ENCODE measurements around the gene COLEC12. TPM values are rescaled to one million over a fixed set of nuclear protein-coding genes. Genes with fewer than 3 reads are reported as not detected.
A peak's percentile ranks its signal among the peaks of the same experiment; 100 is the strongest.
"Not testable (repeated sequence)": the region's sequence is repeated elsewhere in the genome, so short reads cannot be mapped to it uniquely, and the experiment has no call there.

The COLEC12 gene
- total and polyA plus RNA-seq, 8 donors, result 32.9 to 124 (median 103) TPM

- no peak overlapping the region for H3K27ac ChIP-seq
- DNase-seq, result no peak
- H3K9me3 ChIP-seq, result peaks cover 0 to 7% of the 10 kb centered on the region in 2 donors
- no peaks in the 10 kb centered on the region for H3K36me3 ChIP-seq
- no peak for ATAC-seq
- intact Hi-C loops (cut with DNase I), result no loop called here
- H3K27me3 ChIP-seq, result no peaks in the 10 kb centered on the region
- peaks cover 0 to 10% of the 10 kb centered on the region in 2 donors for H3K4me1 ChIP-seq
- TF ChIP-seq, protein P1, sequence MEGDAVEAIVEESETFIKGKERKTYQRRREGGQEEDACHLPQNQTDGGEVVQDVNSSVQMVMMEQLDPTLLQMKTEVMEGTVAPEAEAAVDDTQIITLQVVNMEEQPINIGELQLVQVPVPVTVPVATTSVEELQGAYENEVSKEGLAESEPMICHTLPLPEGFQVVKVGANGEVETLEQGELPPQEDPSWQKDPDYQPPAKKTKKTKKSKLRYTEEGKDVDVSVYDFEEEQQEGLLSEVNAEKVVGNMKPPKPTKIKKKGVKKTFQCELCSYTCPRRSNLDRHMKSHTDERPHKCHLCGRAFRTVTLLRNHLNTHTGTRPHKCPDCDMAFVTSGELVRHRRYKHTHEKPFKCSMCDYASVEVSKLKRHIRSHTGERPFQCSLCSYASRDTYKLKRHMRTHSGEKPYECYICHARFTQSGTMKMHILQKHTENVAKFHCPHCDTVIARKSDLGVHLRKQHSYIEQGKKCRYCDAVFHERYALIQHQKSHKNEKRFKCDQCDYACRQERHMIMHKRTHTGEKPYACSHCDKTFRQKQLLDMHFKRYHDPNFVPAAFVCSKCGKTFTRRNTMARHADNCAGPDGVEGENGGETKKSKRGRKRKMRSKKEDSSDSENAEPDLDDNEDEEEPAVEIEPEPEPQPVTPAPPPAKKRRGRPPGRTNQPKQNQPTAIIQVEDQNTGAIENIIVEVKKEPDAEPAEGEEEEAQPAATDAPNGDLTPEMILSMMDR (IDR thresholded peaks at IDR 0.05), result no peak
- no peak overlapping the region for H3K4me3 ChIP-seq
Observed at GRCh38 chr18:407626-408224, 92.8 kb downstream of the COLEC12 start.

GRCh38 chr18:407191-407590, 93.3 kb downstream of the COLEC12 start:
- Histone ChIP-seq H3K4me3 (no peak overlapping the region), H3K4me1 (peaks cover 0 to 10% of the 10 kb centered on the region in 2 donors), H3K36me3 (no peaks in the 10 kb centered on the region), H3K27me3 (no peaks in the 10 kb centered on the region), H3K9me3 (peaks cover 0 to 7% of the 10 kb centered on the region in 2 donors), H3K27ac (no peak overlapping the region)
- ATAC-seq (no peak), DNase-seq (no peak)
- intact Hi-C loops (cut with DNase I), result no loop called here
- TF ChIP-seq, protein P1 (IDR thresholded peaks at IDR 0.05), result no peak

DNA sequence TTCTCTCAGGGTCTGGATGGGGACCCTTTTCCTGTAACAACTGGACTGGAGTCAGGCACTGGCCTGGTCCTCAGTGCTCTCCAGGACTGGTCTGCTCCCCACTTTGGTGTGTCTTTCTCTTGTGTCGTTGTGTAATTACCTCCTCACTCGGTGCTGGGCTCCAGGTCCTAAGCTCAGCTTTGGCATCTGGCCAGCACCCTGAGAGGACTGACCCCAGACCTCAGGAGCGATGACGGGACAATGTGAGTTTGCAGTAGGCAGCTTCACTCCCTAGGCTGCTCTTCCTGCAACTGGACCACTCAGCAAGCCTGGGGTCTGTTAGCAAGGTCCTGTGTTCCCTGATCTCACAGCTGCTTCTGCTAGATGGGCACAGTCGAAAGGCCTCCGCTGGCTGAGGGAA, 93.8 kb downstream of the COLEC12 start:
- peaks cover 0 to 7% of the 10 kb centered on the region in 2 donors for H3K9me3 ChIP-seq
- intact Hi-C loops (cut with DNase I), result no loop called here
- no peaks in the 10 kb centered on the region for H3K36me3 ChIP-seq
- peaks cover 0 to 10% of the 10 kb centered on the region in 2 donors for H3K4me1 ChIP-seq
- TF ChIP-seq, protein P1 (IDR thresholded peaks at IDR 0.05), result no peak
- H3K27ac ChIP-seq, result no peak overlapping the region
- ATAC-seq (no peak), DNase-seq (no peak)
- H3K4me3 ChIP-seq, result no peak overlapping the region
- H3K27me3 ChIP-seq, result no peaks in the 10 kb centered on the region

- H3K27ac ChIP-seq; ATAC-seq; H3K27me3 ChIP-seq; DNase-seq; H3K9me3 ChIP-seq; intact Hi-C loops (cut with DNase I); H3K4me3 ChIP-seq; H3K36me3 ChIP-seq: not testable (repeated sequence)
- peaks cover 0 to 15% of the 10 kb centered on the region in 2 donors for H3K4me1 ChIP-seq
Observed at GRCh38 chr18:405006-405405, 95.5 kb downstream of the COLEC12 start.

- H3K27ac ChIP-seq, result peak overlapping the region in 1 of 2 donors; percentile 20
- DNase-seq (no peak), ATAC-seq (peak; percentile 25)
- H3K27me3 ChIP-seq, result no peaks in the 10 kb centered on the region
- intact Hi-C loops (cut with DNase I), result no loop called here
- peaks cover 0 to 17% of the 10 kb centered on the region in 2 donors for H3K4me1 ChIP-seq
- TF ChIP-seq, protein P1 (IDR thresholded peaks at IDR 0.05), result no peak
- no peaks in the 10 kb centered on the region for H3K36me3 ChIP-seq
- peaks cover 0 to 7% of the 10 kb centered on the region in 2 donors for H3K9me3 ChIP-seq
- H3K4me3 ChIP-seq, result no peak overlapping the region
Observed at GRCh38 chr18:404061-404636, 96.4 kb downstream of the COLEC12 start.
